Kasumi-1 (cell line): Measurements from ENCODE around the gene ACTR3.
A peak's percentile ranks its signal among the peaks of the same experiment; 100 is the strongest.

Source experiments
- DNase-seq, 2 experiments: peaks; one replicate each; lab custom pipeline; 2025; lab: John Stamatoyannopoulos, UW

The ACTR3 gene

DNA sequence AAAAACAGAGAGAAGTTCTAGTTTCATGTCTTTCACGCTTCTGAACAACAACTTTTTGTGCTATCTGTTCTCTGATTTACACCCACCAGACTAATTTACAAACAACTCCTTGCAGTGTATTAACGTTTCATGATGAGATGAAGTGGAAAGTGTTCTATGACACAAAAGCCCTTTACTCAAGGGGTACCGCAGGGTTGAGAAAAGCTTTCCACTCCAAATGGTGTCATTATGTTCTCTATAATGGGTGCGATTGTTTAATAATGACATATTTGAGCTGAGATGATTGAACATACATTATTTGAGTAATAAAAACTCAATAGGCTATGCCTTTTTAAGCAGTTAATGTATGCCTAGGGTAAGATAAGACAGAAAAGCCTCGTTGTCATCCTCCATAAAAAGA is 76.3 kb downstream of the ACTR3 start:
- no peak for DNase-seq

DNA sequence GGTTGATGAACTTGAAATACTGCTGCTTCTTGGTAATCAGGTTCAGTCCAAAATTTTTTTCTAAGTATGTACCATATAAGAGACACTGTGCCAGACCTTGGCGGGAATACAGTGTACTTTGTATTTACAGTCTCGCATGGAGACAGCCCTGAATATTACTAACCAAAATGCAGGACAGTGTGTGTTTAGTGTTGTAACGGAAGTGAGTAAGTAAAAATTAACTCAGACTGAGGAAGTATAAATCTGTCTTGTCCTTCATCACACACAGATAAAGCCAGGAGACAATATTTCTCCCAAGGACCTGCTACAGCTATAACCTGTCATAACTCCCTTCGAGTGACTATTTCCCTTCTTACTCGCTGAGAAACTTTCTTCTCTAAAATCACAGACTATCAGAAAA is 76.9 kb downstream of the ACTR3 start:
- DNase-seq = no peak

- no peak for DNase-seq
Measured at GRCh38 chr2:113967272-113967671, 77.4 kb downstream of the ACTR3 start.

DNA sequence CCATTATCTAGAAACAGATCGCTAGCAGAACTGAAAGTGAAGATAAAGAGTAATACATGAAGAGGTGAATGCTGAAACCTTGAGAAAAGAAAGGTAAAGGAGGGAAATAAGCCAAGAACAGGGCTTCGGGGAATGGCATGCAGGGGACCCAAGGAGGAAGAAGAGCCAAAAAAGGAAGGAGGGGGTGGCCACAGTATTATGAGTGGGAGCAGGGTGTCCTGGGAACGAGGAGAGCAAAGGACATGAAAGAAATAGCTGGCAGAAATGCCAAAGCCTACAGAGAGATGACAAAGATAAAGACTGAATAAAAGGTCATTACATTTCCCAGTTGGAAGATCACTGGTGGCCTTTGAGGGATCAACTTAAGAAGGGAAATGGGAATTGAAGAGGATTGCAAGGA is 82.9 kb downstream of the ACTR3 start:
- DNase-seq = no peak

DNA sequence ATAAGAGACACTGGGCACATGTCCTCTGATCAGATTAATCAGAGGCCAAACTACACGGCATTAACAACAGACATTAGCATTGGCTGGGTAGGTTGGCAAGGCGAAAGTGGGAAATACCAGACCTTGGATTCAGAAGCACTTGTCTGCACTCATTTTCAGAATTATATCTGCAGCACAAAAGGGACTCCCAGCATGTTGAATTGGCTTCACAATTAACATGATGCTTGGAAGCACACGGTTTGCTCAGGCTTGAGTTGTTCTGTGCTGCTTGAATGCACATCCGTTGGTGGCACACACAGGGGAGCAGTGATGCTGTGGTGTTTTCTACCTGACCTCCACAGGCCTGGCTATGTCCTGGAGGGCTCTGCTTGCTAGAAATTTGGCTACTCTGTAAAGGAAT is 83.9 kb downstream of the ACTR3 start:
- DNase-seq = no peak

DNA sequence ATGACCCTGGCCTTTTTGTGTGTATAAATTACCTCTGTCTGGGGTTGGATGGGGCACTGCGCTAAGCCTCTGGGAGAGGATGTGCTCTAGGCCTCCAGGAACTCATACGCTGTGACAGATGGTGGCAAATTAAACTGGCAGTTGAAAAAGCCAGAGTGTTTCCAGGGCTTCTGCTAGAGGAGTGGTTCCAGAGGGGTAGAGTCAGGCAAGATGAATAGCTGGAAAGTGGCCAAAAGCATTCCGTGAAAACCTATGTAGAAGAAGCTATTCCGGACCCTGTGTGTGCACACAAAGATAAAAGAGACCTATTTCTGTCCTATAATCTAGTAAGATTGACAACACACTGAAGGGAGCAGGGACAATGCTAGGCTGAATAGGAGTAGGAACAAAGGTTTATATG is 84.8 kb downstream of the ACTR3 start:
- peak; percentile 9 to 20 for DNase-seq

GRCh38 chr2:113976277-113976928 is 86.5 kb downstream of the ACTR3 start:
- DNase-seq = peak; percentile 34 to 45

DNA sequence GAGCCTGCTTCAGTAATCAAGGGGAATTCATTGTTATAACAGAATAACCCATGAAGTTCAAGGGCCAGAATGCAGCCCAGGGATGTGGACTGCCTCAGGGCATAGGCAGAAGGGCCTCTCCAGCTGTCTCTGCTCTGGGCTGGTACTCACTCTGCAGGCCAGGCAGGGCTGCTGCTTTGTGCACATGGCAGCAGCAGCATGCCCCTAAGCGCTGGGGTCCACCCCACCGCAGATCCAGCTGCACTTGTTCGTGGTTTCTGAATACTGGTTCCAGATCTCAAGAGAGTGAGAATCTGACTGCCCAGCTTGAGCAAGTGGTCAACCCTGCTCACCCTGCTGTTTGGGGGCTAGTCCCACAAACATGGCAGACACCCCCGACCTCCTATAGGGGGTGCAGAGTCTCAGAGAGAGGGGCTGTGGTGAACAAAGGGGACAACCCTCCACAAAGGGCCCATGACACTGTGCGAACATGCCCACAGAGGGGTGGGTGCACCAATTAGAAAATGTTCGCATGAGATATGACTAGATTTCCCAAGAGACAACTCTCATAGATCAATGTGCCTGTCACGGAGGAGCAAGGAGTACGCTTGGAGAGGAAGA is 87.3 kb downstream of the ACTR3 start:
- no peak for DNase-seq

- DNase-seq = peak; percentile 28 to 40
Measured at GRCh38 chr2:113977660-113978523, 88.0 kb downstream of the ACTR3 start.

- no peak for DNase-seq
Measured at GRCh38 chr2:113978524-113979190, 88.8 kb downstream of the ACTR3 start.

GRCh38 chr2:113979191-113980128 is 89.6 kb downstream of the ACTR3 start:
- DNase-seq = no peak

GRCh38 chr2:113980946-113981345 is 91.1 kb downstream of the ACTR3 start:
- no peak for DNase-seq

DNA sequence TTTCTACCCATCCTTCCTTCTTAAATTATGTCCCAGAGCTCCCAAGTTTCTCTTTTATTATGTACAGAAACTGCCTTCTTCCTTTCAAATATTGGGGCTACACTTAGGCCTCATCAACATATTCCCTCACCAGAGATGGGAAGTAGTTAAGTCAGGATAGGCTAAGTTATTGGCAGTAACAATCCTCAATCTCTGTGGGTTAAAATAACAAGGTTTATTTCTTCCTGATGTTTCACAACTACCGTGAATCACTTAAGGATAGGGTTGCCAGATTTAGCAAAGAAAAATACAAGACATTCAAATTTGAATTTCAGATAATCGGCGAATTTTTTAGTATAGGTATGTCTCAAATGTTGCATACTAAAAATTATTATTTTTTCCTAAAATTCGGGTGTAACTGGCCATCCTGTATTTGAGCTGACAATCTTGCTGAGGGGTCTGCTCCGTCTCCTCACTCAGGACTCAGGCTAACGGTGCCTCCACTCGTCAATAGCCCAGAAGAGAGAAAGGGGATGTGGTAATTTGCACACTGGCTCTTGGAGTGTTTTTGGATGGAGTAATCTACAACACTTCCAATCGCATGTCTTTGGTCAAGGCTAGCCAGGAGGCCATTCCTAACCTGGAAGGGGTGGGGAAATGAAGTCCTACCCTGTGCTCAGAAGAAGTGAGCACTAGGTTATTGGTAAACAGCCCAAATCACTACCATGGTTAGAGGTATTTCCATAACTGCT is 91.7 kb downstream of the ACTR3 start:
- DNase-seq = no peak

DNA sequence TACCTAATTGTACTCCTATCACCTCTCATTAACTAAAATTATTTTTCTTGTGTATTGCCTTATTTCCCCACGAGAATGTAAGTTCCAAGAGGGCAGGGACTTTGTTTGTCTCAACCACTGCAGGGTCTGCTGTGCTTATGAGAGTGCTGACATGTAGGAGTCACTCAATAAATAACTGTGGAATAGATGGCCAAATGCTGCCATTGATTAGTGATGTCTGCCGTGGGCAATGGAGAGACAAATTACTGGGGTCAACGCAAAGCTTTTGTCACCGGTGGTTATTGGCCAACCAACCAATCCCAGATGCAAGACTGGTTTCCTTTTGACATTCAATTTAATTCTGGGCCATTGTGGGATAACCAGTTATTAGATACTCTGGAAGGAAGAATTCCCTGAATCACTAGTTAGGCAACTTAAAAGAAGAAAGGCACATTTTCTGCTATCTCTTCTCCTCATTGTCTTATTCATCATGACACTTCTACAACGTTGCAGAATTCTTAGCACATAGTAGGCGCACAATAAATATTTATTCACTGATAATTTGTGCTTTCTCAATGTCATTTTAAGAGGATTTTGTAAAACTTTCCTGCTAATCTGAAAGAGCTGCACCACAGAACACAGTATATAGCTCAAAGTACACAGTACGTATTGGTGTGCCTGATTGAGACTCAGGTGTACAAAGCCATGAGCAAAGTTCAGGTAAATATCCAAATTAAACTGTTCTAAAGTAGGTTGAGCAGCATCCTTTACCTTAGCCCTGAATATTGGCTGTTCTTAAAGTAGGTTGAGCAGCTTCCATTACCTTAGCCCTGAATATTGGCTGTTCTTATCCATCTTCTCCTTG is 95.9 kb downstream of the ACTR3 start:
- no peak for DNase-seq

GRCh38 chr2:113986762-113987290 is 96.9 kb downstream of the ACTR3 start:
- DNase-seq = no peak

DNA sequence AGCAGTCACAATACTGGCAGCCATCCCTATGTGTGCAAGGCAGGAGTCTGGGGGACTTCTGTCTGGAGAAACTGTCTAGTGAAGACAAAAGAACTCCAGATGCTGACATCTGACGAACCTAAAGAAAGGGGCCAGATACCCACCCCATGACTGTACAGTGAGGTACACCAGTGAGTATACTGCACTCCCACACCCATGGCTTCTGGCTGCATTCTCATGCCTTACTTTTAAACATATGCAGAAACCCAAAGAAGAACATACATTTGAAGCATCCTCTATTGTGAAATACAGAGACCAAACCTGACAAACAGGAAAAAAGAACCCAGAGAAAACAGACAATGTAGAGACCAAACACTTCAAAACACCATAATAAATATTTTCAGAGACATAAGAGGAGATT is 102.2 kb downstream of the ACTR3 start:
- no peak for DNase-seq

- no peak for DNase-seq
Measured at GRCh38 chr2:113996671-113997594, 107.0 kb downstream of the ACTR3 start.

DNA sequence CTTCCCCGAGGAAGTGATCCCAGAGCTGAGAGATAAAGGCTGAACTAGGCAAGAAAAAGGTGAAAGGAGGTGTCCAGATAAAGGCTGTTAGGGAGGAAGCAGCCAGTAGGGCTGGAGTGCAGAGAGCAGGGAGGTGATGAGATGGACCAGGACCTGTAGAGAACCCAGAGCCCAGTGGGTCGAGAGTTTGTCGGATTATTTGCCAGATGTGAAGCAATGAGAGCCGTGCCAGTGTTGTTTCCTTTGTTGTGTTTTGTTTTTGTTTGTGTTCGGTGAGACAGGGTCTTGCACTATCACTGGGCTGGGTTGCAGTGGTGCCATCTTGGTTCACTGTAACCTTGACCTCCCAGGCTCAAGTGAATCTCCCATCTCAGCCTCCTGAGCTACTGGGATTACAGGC is 111.3 kb downstream of the ACTR3 start:
- DNase-seq = no peak
